HCT116 (cell line): Measurements from ENCODE around the gene SCUBE2. TPM values are rescaled to one million over a fixed set of nuclear protein-coding genes. Genes with fewer than 3 reads are reported as not detected.

ENCODE experiments used
- ATAC-seq: fragments of 200-7000 bp; cut with Tn5 transposase; 2 replicates; pipeline ENCODE4 v1.9.1; 2020; ENCODE audit warnings: mild to moderate bottlenecking, moderate library complexity
- BruUV-seq: library from RNA; stranded (reverse); fragments of 400-500 nt; replicated peaks from 2 replicates; lab custom pipeline; 2021; lab: Mats Ljungman, UMichigan
- CTCF ChIA-PET: fragments of 300-600 bp; sonication (Branson Sonifier 250); formaldehyde crosslinking; loops from one replicate; lab custom pipeline; 2021; ENCODE audit warnings: antibody characterized with exemption; lab: Charles Lee
- POLR2A ChIA-PET: fragments of 300-600, 350-600 bp; sonication (Branson Sonifier 250); formaldehyde crosslinking; loops from one replicate; lab custom pipeline; 2021; ENCODE audit warnings: antibody characterized with exemption; lab: Charles Lee
- RAD21 ChIA-PET, 2 experiments: fragments of 300-600 bp; sonication (Branson Sonifier 250); formaldehyde crosslinking; loops; one replicate each; lab custom pipeline; 2023; ENCODE audit warnings: low total read pairs in 2 of 2; ENCODE audit not compliant: uncharacterized antibody in 2 of 2, unreplicated experiment in 2 of 2, low non-redundant PET in 1 of 2; lab: Charles Lee
- DNase-seq: peaks from one replicate; pipeline ENCODE4 v3.0.0-alpha.2; 2010; ENCODE audit warnings: low read depth, low spot score
- H2AFZ ChIP-seq: fragments of 200-600 bp; shearing (Covaris generic), sonication (generic); 2 replicates; pipeline ENCODE4 v1.6.1; 2017; ENCODE audit warnings: low read depth, mixed run types, mixed read lengths, antibody characterized with exemption, low read length; ENCODE audit not compliant: poor library complexity, severe bottlenecking
- H3K27ac ChIP-seq: 2 replicates; pipeline ENCODE4 v1.5.1; 2012; ENCODE audit warnings: low read depth, low read length
- H3K27me3 ChIP-seq: fragments of 200-600 bp; sonication (generic); 2 replicates; pipeline ENCODE4 v1.6.1; 2016; ENCODE audit warnings: mixed run types, low read length, mixed read lengths; ENCODE audit not compliant: insufficient read depth
- H3K36me3 ChIP-seq, 2 experiments: fragments of 200-500 bp in 1 of 2; fragments of 200-600 bp in 1 of 2; sonication (Bioruptor generic) in 1 of 2; sonication (generic) in 1 of 2; 2 replicates each; pipeline versions ENCODE4 v1.5.1 to v1.6.1; 2014 to 2016; ENCODE audit warnings: low read length in 2 of 2, inconsistent platforms in 1 of 2, mixed read lengths in 1 of 2, mixed run types in 1 of 2; ENCODE audit not compliant: insufficient read depth in 2 of 2, control insufficient read depth in 1 of 2
- H3K4me1 ChIP-seq, 2 experiments: fragments of 200-600 bp in 1 of 2; sonication (generic) in 1 of 2; 2 replicates each; pipeline versions ENCODE4 v1.5.1 to v1.6.1; 2012 to 2017; ENCODE audit warnings: low read length in 2 of 2, inconsistent platforms in 1 of 2, mild to moderate bottlenecking in 1 of 2, mixed read lengths in 1 of 2, mixed run types in 1 of 2, moderate library complexity in 1 of 2; ENCODE audit not compliant: insufficient read depth in 2 of 2, control insufficient read depth in 1 of 2
- H3K4me2 ChIP-seq: fragments of 200-600 bp; sonication (generic); 2 replicates; pipeline ENCODE4 v1.6.1; 2017; ENCODE audit warnings: mixed run types, low read length, mixed read lengths
- H3K4me3 ChIP-seq, 2 experiments: fragments of 200-600 bp in 1 of 2; sonication (generic) in 1 of 2; replicated peaks in 1 of 2; 2 replicates each; pipeline ENCODE4 v1.5.1; 2011 to 2016; ENCODE audit warnings: low read length in 2 of 2, control low read depth in 1 of 2, low read depth in 1 of 2, mild to moderate bottlenecking in 1 of 2, mixed read lengths in 1 of 2, mixed run types in 1 of 2
- H3K79me2 ChIP-seq: fragments of 200-600 bp; sonication (generic); 2 replicates; pipeline ENCODE4 v1.6.1; 2017; ENCODE audit warnings: mild to moderate bottlenecking, mixed run types, low read length, moderate library complexity, mixed read lengths; ENCODE audit not compliant: insufficient read depth
- H3K9ac ChIP-seq: fragments of 200-600 bp; sonication (generic); 2 replicates; pipeline ENCODE4 v1.6.1; 2016; ENCODE audit warnings: low read length, mixed read lengths
- H3K9me2 ChIP-seq: fragments of 200-600 bp; sonication (generic), shearing (Covaris generic); 2 replicates; pipeline ENCODE4 v1.6.1; 2017; ENCODE audit warnings: mixed run types, mild to moderate bottlenecking, moderate library complexity; ENCODE audit not compliant: insufficient read depth
- H3K9me3 ChIP-seq, 2 experiments: fragments of 200-500 bp in 1 of 2; fragments of 200-600 bp in 1 of 2; sonication (Bioruptor generic) in 1 of 2; sonication (generic) in 1 of 2; 2 replicates each; pipeline ENCODE4 v1.6.1; 2014 to 2017; ENCODE audit warnings: low read length in 2 of 2, mixed read lengths in 2 of 2, inconsistent platforms in 1 of 2, low read depth in 1 of 2, mild to moderate bottlenecking in 1 of 2, mixed run types in 1 of 2, moderate library complexity in 1 of 2; ENCODE audit not compliant: control insufficient read depth in 1 of 2, insufficient read depth in 1 of 2
- H4K20me1 ChIP-seq: fragments of 200-600 bp; sonication (generic), shearing (Covaris generic); 2 replicates; pipeline ENCODE4 v1.6.1; 2017; ENCODE audit warnings: mixed run types, mild to moderate bottlenecking, moderate library complexity; ENCODE audit not compliant: insufficient read depth
- CBX3 ChIP-seq: IDR thresholded peaks from 2 replicates; pipeline ENCODE4 v1.6.1; 2012; ENCODE audit warnings: low read depth
- CEBPB ChIP-seq: IDR thresholded peaks from 2 replicates; pipeline ENCODE4 v1.6.1; 2012; ENCODE audit warnings: low read depth
- EGR1 ChIP-seq: IDR thresholded peaks from 2 replicates; pipeline ENCODE4 v1.6.1; 2012; ENCODE audit warnings: low read depth
- ELF1 ChIP-seq: IDR thresholded peaks from 2 replicates; pipeline ENCODE4 v1.6.1; 2012; ENCODE audit warnings: low read depth, borderline replicate concordance
- EZH2phosphoT487 ChIP-seq: fragments of 200-600 bp; IDR thresholded peaks from 2 replicates; pipeline ENCODE4 v1.6.1; 2018; ENCODE audit warnings: antibody characterized with exemption, borderline replicate concordance
- FOSL1 ChIP-seq: IDR thresholded peaks from 2 replicates; pipeline ENCODE4 v1.6.1; 2012; ENCODE audit warnings: low read depth
- JUND ChIP-seq: IDR thresholded peaks from 2 replicates; pipeline ENCODE4 v1.6.1; 2012
- POLR2A ChIP-seq: IDR thresholded peaks from 2 replicates; pipeline ENCODE4 v1.7.0; 2011; ENCODE audit warnings: borderline replicate concordance; ENCODE audit not compliant: insufficient read depth, insufficient read length; ENCODE audit errors: extremely low read depth
- POLR2AphosphoS5 ChIP-seq: IDR thresholded peaks from 2 replicates; pipeline ENCODE4 v1.6.1; 2011; ENCODE audit warnings: mild to moderate bottlenecking, low read depth, low read length, moderate library complexity
- RAD21 ChIP-seq: IDR thresholded peaks from 2 replicates; pipeline ENCODE4 v1.6.1; 2012; ENCODE audit warnings: low read depth, mild to moderate bottlenecking
- SIN3A ChIP-seq: IDR thresholded peaks from 2 replicates; pipeline ENCODE4 v1.6.1; 2012; ENCODE audit warnings: low read depth
- SRF ChIP-seq: IDR thresholded peaks from 2 replicates; pipeline ENCODE4 v1.6.1; 2012; ENCODE audit warnings: low read depth
- TCF7L2 ChIP-seq: IDR thresholded peaks from 2 replicates; pipeline ENCODE4 v1.7.0; 2011; ENCODE audit warnings: borderline replicate concordance, inconsistent platforms; ENCODE audit not compliant: insufficient read depth, insufficient read length; ENCODE audit errors: extremely low read depth
- YY1 ChIP-seq: IDR thresholded peaks from 2 replicates; pipeline ENCODE4 v1.6.1; 2011; ENCODE audit warnings: low read length, low read depth, moderate library complexity, mild to moderate bottlenecking; ENCODE audit not compliant: insufficient replicate concordance; ENCODE audit errors: extremely low read depth
- ZFX ChIP-seq: fragments of 450-650 bp; IDR thresholded peaks from 2 replicates; pipeline ENCODE4 v1.6.1; 2017
- intact Hi-C: fragments of 100-400 bp; cut with micrococcal nuclease; formaldehyde crosslinking; loops from 2 replicates; pipeline ENCODE4 v1.10.0; 2022
- total RNA-seq: library from RNA; stranded (reverse); gene quantifications from one replicate; pipeline ENCODE4 v1.2.1, GENCODE V29; 2021; ENCODE audit not compliant: unreplicated experiment
- TF ChIP-seq, protein P1 (sequence below), 3 experiments: fragments of 200-600 bp in 1 of 3; sonication (generic) in 1 of 3; IDR thresholded peaks in 2 of 3; conservative IDR thresholded peaks in 1 of 3; 2 replicates each; pipeline ENCODE4 v1.5.1; 2012 to 2017; ENCODE audit warnings: low read depth in 2 of 3, low read length in 2 of 3, antibody characterized with exemption in 1 of 3, borderline replicate concordance in 1 of 3, control low read depth in 1 of 3, mild to moderate bottlenecking in 1 of 3, mixed read lengths in 1 of 3, mixed run types in 1 of 3, moderate library complexity in 1 of 3; ENCODE audit not compliant: insufficient read depth in 1 of 3
- TF ChIP-seq, protein P2 (sequence below): IDR thresholded peaks from 2 replicates; pipeline ENCODE4 v1.6.1; 2011; ENCODE audit warnings: mild to moderate bottlenecking, low read length, moderate library complexity; ENCODE audit not compliant: insufficient replicate concordance; ENCODE audit errors: extremely low read depth
- TF ChIP-seq, protein P3 (sequence below): IDR thresholded peaks from 2 replicates; pipeline ENCODE4 v1.6.1; 2012
- TF ChIP-seq, protein P4 (sequence below): IDR thresholded peaks from 2 replicates; pipeline ENCODE4 v1.6.1; 2012
- TF ChIP-seq, protein P5 (sequence below): IDR thresholded peaks from 2 replicates; pipeline ENCODE4 v1.6.1; 2012; ENCODE audit warnings: low read depth

Gene SCUBE2
- total RNA-seq, 1 experiment from 2014 or later = 1.3 TPM

DNA sequence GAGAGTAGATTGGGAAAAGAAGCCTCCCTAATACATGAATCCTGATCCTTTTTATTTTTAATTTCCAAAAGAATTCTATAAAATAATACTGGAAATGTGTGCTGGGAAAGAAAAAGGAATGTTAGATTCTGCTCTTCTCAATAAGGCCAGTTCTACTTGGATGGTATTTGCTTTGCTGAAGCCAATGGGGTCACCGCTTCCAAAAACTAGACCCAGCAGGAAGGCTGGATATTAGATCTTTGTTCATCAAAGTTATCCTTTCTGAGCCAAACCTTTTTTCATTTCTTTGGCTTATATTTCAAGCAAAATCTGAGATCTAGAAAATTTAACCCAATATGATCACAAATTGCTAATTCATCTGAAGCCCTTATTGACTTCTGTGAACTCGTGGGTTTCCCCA is 41.4 kb downstream of the SCUBE2 start:
- intact Hi-C loops = no loop called here
- no peaks in the 10 kb centered on the region for H3K4me1 ChIP-seq
- no TSS peak for BruUV-seq
- ChIA-PET RAD21 (no interaction called here), CTCF (no interaction called here), POLR2A (no interaction called here)
- H4K20me1 ChIP-seq = no peaks in the 10 kb centered on the region
- ATAC-seq (no peak), DNase-seq (no peak)
- TF ChIP-seq EZH2phosphoT487 (no peak), JUND (no peak), CBX3 (no peak), ZFX (no peak), SIN3A (no peak), TCF7L2 (no peak), CEBPB (no peak), EGR1 (no peak), SRF (no peak), ELF1 (no peak), FOSL1 (no peak), POLR2AphosphoS5 (no peak), YY1 (no peak), POLR2A (no peak), RAD21 (no peak)
- TF ChIP-seq, protein P1, sequence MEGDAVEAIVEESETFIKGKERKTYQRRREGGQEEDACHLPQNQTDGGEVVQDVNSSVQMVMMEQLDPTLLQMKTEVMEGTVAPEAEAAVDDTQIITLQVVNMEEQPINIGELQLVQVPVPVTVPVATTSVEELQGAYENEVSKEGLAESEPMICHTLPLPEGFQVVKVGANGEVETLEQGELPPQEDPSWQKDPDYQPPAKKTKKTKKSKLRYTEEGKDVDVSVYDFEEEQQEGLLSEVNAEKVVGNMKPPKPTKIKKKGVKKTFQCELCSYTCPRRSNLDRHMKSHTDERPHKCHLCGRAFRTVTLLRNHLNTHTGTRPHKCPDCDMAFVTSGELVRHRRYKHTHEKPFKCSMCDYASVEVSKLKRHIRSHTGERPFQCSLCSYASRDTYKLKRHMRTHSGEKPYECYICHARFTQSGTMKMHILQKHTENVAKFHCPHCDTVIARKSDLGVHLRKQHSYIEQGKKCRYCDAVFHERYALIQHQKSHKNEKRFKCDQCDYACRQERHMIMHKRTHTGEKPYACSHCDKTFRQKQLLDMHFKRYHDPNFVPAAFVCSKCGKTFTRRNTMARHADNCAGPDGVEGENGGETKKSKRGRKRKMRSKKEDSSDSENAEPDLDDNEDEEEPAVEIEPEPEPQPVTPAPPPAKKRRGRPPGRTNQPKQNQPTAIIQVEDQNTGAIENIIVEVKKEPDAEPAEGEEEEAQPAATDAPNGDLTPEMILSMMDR (IDR thresholded peaks at IDR 0.05 in 2 of 3, conservative IDR thresholded peaks at IDR 0.05 in 1 of 3; ENCODE audit: borderline replicate concordance in 1 of 3, insufficient read depth in 1 of 3, low read depth in 2 of 3, low read length in 2 of 3) = no peak
- TF ChIP-seq, protein P2, sequence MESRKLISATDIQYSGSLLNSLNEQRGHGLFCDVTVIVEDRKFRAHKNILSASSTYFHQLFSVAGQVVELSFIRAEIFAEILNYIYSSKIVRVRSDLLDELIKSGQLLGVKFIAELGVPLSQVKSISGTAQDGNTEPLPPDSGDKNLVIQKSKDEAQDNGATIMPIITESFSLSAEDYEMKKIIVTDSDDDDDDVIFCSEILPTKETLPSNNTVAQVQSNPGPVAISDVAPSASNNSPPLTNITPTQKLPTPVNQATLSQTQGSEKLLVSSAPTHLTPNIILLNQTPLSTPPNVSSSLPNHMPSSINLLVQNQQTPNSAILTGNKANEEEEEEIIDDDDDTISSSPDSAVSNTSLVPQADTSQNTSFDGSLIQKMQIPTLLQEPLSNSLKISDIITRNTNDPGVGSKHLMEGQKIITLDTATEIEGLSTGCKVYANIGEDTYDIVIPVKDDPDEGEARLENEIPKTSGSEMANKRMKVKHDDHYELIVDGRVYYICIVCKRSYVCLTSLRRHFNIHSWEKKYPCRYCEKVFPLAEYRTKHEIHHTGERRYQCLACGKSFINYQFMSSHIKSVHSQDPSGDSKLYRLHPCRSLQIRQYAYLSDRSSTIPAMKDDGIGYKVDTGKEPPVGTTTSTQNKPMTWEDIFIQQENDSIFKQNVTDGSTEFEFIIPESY = no peak
- TF ChIP-seq, protein P3, sequence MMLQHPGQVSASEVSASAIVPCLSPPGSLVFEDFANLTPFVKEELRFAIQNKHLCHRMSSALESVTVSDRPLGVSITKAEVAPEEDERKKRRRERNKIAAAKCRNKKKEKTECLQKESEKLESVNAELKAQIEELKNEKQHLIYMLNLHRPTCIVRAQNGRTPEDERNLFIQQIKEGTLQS = no peak
- TF ChIP-seq, protein P4, sequence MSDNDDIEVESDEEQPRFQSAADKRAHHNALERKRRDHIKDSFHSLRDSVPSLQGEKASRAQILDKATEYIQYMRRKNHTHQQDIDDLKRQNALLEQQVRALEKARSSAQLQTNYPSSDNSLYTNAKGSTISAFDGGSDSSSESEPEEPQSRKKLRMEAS = no peak
- TF ChIP-seq, protein P5, sequence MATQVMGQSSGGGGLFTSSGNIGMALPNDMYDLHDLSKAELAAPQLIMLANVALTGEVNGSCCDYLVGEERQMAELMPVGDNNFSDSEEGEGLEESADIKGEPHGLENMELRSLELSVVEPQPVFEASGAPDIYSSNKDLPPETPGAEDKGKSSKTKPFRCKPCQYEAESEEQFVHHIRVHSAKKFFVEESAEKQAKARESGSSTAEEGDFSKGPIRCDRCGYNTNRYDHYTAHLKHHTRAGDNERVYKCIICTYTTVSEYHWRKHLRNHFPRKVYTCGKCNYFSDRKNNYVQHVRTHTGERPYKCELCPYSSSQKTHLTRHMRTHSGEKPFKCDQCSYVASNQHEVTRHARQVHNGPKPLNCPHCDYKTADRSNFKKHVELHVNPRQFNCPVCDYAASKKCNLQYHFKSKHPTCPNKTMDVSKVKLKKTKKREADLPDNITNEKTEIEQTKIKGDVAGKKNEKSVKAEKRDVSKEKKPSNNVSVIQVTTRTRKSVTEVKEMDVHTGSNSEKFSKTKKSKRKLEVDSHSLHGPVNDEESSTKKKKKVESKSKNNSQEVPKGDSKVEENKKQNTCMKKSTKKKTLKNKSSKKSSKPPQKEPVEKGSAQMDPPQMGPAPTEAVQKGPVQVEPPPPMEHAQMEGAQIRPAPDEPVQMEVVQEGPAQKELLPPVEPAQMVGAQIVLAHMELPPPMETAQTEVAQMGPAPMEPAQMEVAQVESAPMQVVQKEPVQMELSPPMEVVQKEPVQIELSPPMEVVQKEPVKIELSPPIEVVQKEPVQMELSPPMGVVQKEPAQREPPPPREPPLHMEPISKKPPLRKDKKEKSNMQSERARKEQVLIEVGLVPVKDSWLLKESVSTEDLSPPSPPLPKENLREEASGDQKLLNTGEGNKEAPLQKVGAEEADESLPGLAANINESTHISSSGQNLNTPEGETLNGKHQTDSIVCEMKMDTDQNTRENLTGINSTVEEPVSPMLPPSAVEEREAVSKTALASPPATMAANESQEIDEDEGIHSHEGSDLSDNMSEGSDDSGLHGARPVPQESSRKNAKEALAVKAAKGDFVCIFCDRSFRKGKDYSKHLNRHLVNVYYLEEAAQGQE = no peak
- H3K4me3 ChIP-seq = no peak overlapping the region
- no peaks in the 10 kb centered on the region for H3K27me3 ChIP-seq
- H2AFZ ChIP-seq = no peak overlapping the region
- no peaks in the 10 kb centered on the region for H3K9me3 ChIP-seq
- H3K9me2 ChIP-seq = no peaks in the 10 kb centered on the region
- H3K4me2 ChIP-seq = no peak overlapping the region
- H3K36me3 ChIP-seq = no peaks in the 10 kb centered on the region
- H3K79me2 ChIP-seq = no peaks in the 10 kb centered on the region
- no peak overlapping the region for H3K27ac ChIP-seq
- H3K9ac ChIP-seq = no peak overlapping the region
